K562 (cell line): ENCODE measurements around the gene EHMT2.

Experiments used
- EP300 ChIP-seq: IDR thresholded peaks from 2 replicates; pipeline ENCODE4 v1.6.1; 2012; ENCODE audit warnings: low read length, improper control_type of control experiment
- HDAC1 ChIP-seq, 2 experiments: fragments of 450-650 bp; IDR thresholded peaks; 2 replicates each; pipeline ENCODE4 v1.6.1; 2016 to 2017; ENCODE audit warnings: inconsistent platforms in 1 of 2, mild to moderate bottlenecking in 1 of 2, moderate library complexity in 1 of 2
- NR0B1 ChIP-seq: fragments of 450-650 bp; IDR thresholded peaks from one replicate; pipeline ENCODE4 v1.6.1; 2018; ENCODE audit warnings: mild to moderate bottlenecking, moderate library complexity; ENCODE audit not compliant: partially characterized antibody
- SMAD3 ChIP-seq: fragments of 450-650 bp; formaldehyde crosslinking; conservative IDR thresholded peaks from 2 replicates; pipeline ENCODE4 v1.4.0; 2020; ENCODE audit warnings: mild to moderate bottlenecking
- ZNF318 ChIP-seq, 2 experiments: fragments of 450-650 bp; IDR thresholded peaks; 2 replicates each; pipeline ENCODE4 v1.6.1; 2016; ENCODE audit warnings: mild to moderate bottlenecking in 2 of 2, borderline replicate concordance in 1 of 2, low read depth in 1 of 2, moderate library complexity in 1 of 2

- TF ChIP-seq HDAC1 (IDR thresholded peaks at IDR 0.05), result no peak
- TF ChIP-seq SMAD3, result no peak
- TF ChIP-seq NR0B1, result no peak
- no peak for TF ChIP-seq ZNF318 (IDR thresholded peaks at IDR 0.05; ENCODE audit: borderline replicate concordance in 1 of 2, low read depth in 1 of 2)
- no peak for TF ChIP-seq EP300
Observed at GRCh38 chr6:31875877-31876276, 21.6 kb downstream of the EHMT2 start.
